Upper lobe of left lung (tissue), 4 donors: ENCODE measurements around the gene ASGR1.

Experiments
- CTCF ChIP-seq, 6 experiments: fragments of 450-650 bp in 4 of 6; fragments of 200-600 bp in 2 of 6; sonication (generic) in 2 of 6; IDR thresholded peaks; one replicate each; pipeline ENCODE4 v1.5.1; 2016 to 2019; ENCODE audit warnings: antibody characterized with exemption in 6 of 6
- EP300 ChIP-seq, 4 donors: sonication (generic); formaldehyde crosslinking; IDR thresholded peaks; one replicate each; pipeline ENCODE4 v1.5.1; 2017; ENCODE audit warnings: antibody characterized with exemption in 4 of 4, control low read depth in 2 of 4
- POLR2AphosphoS5 ChIP-seq, 2 donors: sonication (generic); formaldehyde crosslinking; IDR thresholded peaks; one replicate each; pipeline ENCODE4 v1.5.1; 2017; ENCODE audit warnings: antibody characterized with exemption in 2 of 2

- TF ChIP-seq CTCF (IDR thresholded peaks at IDR 0.05) (no peak), EP300 (IDR thresholded peaks at IDR 0.05) (no peak), POLR2AphosphoS5 (IDR thresholded peaks at IDR 0.05) (no peak)
These were observed 44.9 kb upstream of the ASGR1 start for GRCh38 chr17:7224110-7224509.
